HG03064 (cell line): Measurements from ENCODE around the gene FATE1.

Source experiments
- ATAC-seq: cut with Tn5 transposase; IDR thresholded peaks from one replicate; pipeline ENCODE4 v1.9.1; 2021; ENCODE audit warnings: low read depth; ENCODE audit not compliant: unreplicated experiment

Gene FATE1

GRCh38 chrX:151703487-151703886 is 12.3 kb upstream of the FATE1 start:
- ATAC-seq, result no peak

DNA sequence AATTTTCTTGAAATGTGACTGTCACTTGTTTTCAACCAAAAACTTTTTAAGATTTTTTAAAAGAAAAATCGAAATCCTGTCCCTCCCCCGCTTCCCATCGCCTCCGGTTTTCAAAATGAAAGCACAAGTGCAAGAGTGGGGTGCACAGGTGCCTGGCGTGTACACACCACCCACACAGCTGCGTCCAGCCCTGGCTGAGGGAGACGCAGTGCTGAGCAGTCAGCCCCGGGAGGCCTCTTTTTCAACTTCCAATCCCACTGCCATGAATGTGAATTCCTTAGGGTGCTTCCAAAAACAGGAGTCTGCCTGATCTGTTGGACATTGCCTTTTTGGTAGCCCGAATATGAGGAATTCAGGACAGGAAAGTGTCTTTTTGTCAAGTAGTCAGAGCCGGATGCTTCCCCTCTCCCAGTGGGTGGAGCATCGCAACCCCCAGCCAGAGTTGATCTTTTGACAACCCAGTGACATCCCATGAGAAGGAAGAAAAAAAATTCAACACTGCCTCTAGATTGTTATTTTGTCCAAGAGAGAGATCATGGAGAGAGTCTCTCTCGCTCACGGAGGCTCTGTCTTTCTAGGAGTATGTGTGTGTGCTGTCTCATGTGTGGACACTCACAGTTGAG is 11.7 kb upstream of the FATE1 start:
- no peak for ATAC-seq

DNA sequence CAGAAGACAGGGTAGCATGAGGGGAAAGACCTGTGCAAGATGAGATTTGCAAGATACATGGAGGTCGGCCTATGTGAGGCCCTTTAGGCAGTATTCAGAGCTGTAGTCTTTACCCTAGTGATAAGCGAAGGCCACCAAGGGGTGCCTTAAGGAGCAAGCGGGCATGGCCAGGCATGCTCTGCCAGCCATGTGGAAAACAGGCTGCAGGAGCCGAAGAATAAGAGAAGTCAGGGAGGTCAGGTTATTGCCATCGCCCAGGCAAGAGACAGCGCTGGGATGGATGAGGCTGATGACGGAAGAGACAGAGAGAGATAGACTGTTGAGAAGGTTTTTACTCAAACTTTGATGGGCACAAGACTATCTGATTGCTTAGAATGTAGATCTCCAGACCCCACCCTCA is 7.0 kb upstream of the FATE1 start:
- ATAC-seq, result no peak

GRCh38 chrX:151710457-151710856 is 5.4 kb upstream of the FATE1 start:
- ATAC-seq, result no peak

GRCh38 chrX:151711154-151711553 is 4.7 kb upstream of the FATE1 start:
- ATAC-seq, result no peak

- no peak for ATAC-seq
Measured at GRCh38 chrX:151711787-151712186, 4.0 kb upstream of the FATE1 start.

- no peak for ATAC-seq
Measured at GRCh38 chrX:151712253-151712652, 3.6 kb upstream of the FATE1 start.

DNA sequence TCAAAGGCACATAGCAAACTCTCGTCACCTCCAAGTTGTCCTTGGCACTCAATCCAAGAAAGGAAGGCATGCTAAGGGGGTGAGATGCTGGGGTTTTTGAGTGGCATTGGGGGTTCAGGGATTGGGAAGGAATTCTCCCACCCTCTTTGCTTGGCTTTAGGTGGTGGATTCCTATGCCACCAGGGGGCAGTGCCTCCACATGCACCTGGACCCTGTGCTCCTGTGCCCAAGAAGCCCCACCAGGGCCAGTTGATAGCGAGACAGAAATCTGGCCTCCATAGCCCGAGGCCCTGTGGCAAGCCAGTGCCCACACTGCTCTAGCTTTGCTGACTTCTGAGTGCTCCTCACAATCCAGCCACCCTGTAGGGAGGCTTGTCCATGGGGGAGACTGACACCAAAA is 2.0 kb upstream of the FATE1 start:
- no peak for ATAC-seq

DNA sequence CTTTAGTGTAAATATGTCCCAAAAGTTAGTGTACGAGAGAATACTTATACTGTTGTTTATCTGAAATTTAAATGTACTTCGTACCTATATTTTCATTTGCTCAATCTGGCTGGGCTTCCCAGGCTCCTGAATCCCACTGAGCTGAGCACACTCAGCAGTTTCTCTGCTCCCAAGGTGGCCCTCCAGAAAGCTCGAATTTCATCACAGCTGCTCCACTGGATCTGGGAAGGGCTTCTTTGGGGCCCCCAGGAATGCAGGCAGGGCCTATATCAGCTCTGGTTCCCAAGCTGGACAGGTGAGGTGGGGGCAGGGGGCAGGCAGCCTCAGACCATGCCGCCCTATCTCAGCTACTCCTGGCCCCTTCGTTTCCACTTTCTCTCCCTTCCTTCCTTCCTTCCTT is 1.5 kb upstream of the FATE1 start:
- ATAC-seq, result no peak

DNA sequence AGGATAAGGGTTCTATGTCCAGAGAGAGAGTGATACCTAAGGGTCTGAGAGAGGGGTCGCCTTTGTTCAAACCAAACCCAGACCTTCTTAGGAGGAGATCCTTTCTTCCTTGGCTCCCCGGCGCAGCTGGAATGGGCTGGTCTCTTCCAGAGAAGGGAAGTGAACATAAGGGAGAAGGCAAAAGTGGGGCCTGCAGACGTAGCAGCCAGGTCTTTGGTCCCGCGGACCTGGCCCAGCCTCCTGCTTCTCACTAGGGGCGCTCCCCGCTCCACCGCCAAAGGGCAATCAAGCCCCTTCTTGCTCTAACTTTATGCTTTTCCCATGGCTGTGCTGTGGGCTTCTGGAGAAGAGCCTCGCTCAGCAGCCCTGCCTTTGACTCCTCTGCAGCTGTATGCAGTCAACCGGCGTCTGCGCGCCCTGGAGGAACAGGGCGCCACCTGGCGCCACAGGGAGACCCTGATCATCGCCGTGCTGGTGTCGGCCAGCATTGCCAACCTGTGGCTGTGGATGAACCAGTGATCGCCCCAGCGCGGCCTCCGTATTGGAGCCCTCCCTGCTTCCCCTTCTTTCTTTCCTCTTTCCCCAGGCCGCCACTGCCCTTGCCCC is 6.5 kb downstream of the FATE1 start:
- no peak for ATAC-seq

DNA sequence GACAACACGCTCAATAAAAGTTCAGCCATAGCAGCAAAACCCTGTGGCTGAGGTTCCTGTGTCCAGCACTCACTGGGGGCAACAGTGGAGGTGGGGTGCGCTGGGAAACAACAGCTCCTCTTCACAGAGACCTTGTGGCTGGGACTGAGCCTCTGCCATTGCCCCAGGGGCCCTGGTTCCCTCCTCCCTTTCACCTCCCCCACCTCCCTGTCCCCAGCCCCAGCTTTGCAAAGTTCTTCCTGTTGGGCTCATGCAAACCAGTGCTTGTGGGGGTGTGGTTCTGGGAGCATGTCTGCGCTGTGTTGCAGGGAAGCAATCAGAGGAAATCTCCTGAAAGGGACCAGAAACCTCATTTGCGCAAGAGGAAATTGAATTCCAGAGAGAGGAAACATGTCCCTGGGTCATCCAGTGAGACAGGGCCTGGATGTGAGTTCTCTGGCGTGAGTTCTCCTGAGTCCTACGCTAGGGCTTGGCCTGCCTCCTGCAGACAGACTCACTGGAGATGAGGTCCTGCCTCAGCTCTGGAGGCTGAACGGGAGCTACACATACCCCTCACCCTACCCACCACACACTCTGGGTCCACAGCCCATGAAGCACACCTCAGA is 7.4 kb downstream of the FATE1 start:
- ATAC-seq, result no peak

DNA sequence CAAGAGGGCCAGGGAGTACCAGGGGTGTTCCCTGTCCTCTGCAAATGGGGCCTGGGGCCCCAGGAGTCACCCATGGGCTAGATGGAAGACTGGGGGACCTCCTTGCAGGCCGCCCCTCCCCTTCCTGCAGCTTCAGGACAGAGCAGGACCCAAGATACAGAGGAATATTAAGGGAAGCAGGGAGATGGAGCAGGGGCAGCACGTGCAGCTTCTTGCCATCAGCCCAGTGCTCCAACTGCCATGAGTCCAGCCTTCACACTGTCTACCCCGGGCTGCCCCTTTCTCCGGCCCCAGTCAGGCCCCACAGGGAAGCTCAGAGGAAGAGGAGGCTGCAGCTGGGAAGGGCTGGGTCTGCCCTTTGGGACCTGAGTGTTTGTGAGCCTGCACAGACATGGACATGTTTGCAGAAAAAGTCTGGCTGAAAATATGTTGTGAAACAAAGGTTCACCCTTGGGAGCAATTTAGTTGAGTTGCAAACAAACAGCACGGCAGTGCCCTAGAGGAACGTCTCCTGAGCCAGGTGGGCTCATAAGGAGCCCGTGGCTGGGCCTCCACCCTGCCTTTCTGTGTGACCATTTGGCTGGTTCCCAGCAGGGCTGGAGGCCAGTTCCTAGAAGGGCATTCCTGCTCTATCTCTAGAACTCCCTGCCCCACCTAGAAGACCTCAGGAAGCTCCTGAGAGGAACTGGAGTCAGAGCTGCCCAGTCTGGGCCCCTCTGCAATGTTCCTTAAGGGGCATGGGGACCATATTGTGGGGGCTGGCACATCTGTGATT is 8.9 kb downstream of the FATE1 start:
- no peak for ATAC-seq

DNA sequence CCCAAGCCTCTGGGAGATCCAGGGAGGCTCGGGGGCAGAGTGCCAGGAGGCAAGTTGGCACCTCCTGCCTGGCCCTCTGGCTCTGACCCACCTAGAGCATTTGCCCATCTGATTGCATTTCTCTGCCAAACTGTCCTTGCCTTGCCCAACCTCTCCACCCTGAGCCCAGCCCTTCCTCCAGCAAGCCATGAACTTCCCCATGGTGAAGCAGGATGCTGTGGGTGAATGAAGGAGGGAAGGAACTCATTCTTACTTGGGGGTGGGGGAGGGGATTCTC is 9.4 kb downstream of the FATE1 start:
- no peak for ATAC-seq

DNA sequence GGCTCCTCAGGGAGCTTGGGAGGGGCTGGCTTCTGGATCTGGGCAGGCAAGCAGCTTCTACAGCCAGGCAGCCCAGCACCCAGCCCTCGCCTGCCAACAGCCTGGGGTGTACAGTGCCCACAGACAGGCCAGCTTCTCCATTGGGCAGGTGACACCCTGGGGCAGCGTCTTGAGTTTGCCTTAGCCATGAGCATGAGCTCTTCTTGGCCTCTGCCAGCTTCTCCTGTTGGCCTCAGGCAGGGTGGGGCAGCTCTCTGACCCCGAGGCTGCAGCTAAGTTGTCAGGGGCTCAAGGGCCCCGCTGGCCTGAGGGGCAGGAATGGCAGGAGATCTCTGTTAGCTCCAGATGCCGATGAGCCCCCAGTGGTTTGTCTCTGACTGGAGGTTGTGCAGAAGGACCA is 10.9 kb downstream of the FATE1 start:
- no peak for ATAC-seq

DNA sequence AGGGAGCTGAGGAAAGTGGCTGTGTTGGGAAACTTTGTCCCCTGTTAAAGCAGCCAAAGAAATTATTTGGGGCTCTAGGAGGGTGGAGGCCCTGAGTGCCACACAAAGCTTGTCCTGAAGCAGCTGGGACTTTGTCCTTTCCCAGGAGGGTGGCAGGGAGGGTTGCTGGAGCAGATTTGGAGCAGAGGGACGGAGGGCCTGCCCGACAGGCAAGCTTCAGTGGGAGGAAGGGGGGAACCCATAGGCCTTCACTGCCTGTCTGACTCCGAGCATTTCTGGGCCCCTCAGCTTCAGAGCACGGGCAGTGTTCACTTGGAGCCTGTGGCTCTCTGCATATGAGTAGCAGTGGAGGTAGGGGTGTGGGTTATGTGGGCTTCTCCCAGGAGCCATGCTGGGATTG is 11.5 kb downstream of the FATE1 start:
- no peak for ATAC-seq

GRCh38 chrX:151729056-151729725 is 13.4 kb downstream of the FATE1 start:
- ATAC-seq, result no peak

GRCh38 chrX:151734446-151734845 is 18.6 kb downstream of the FATE1 start, which contains the start of gene CNGA2:
Gene CNGA2, plus strand, starts transcription at chrX:151734746. Its CDS starts 3,738 bp downstream, at chrX:151738484.
- ATAC-seq, result no peak

- ATAC-seq, result no peak
Measured at GRCh38 chrX:151735219-151735618, 19.4 kb downstream of the FATE1 start.

DNA sequence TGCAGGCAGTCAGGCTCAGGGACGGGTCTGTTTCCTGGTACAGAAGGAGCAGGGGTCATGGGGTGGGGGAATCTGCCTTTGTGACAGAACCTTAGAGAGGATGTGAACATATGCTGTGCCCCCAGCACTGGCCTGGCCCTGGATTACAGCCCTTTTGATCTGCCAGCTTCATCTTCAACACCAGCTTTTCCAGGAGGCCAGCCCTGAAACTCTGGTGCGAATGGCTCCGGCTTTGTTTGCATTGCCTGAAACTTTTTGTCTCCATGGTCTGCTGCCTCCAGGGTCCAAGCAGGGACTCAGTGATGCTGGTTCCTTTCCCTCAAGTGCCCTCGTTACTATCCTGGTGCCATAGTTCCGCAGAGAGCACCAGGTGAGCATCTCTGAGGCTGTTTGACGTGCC is 20.9 kb downstream of the FATE1 start:
- no peak for ATAC-seq

DNA sequence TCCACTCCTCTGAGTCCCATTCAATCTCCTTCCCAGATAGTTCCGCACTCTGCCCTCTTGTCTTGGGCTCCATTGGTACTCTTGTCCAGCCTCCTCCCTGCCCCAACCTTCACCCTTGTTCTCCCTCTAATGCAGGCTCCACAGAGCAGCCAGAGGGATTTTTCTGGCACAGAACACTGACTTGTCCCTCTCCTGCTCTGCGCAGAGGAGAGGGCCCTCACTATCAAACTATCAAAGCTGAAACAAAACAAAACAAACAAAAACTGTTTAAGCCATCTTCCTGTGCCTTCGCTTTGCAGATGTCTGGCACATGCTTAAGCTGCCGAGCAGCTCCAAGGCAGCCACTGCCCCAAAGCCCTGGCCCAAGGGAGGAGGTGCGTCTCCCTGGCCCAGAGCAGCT is 21.7 kb downstream of the FATE1 start:
- ATAC-seq, result no peak

GRCh38 chrX:151738751-151739150 is 22.9 kb downstream of the FATE1 start:
- ATAC-seq, result no peak
